ENCODE measurements around the gene DENND2D.

DNA sequence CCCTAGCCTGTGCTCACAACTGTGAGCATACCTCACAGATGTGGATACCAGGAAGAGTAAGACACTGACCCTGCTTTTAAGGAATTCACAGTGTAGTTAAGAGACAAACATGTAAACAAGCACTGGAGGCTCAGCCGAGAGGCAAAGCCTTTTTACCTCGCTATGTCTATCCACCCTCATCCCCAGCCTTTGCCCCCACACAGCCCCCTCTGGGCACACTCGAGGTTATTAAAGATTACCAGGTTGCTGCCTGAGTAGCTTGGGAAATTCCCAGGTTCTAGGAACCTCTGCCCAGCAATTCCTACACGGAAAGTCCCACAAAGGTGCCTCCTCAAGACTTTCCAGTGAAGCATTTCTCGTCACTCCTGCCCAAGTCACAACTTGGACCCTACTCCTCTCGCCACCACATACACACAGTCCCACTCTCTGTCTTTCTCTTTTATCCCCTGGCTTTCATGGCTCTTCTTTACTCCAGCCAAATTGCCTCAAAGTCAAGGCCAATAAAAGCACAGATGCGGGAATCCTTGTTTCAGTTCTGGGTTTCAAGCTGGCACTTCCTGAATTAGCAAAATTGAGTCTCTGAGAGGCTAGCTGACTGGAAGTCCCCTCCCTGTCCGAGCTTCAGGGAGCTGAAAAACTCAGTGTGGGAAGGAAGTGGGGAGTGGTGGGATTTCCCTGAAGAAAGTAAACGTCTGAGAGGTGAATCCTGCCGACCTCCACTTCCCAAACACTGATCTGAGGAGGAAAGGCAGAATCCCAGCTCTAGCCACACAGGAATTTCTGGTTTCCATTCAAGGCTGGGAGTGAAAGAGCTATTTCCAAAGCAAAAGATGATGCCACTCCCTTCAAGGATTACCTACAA is 7.6 kb downstream of the DENND2D start:
- TF ChIP-seq EZH2 (IDR thresholded peaks at IDR 0.05; ENCODE audit: borderline replicate concordance, low read length), result no peak
- TF ChIP-seq, protein P1, sequence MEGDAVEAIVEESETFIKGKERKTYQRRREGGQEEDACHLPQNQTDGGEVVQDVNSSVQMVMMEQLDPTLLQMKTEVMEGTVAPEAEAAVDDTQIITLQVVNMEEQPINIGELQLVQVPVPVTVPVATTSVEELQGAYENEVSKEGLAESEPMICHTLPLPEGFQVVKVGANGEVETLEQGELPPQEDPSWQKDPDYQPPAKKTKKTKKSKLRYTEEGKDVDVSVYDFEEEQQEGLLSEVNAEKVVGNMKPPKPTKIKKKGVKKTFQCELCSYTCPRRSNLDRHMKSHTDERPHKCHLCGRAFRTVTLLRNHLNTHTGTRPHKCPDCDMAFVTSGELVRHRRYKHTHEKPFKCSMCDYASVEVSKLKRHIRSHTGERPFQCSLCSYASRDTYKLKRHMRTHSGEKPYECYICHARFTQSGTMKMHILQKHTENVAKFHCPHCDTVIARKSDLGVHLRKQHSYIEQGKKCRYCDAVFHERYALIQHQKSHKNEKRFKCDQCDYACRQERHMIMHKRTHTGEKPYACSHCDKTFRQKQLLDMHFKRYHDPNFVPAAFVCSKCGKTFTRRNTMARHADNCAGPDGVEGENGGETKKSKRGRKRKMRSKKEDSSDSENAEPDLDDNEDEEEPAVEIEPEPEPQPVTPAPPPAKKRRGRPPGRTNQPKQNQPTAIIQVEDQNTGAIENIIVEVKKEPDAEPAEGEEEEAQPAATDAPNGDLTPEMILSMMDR (IDR thresholded peaks at IDR 0.05; ENCODE audit: low read length), result no peak

Measured in OCI-LY1 (cell line).